GM18909 (cell line): Measurements from ENCODE around the gene SND1.
A peak's percentile ranks its signal among the peaks of the same experiment; 100 is the strongest.

ENCODE experiments used
- ATAC-seq: cut with Tn5 transposase; IDR thresholded peaks from one replicate; pipeline ENCODE4 v1.9.1; 2021; ENCODE audit warnings: mild to moderate bottlenecking; ENCODE audit not compliant: unreplicated experiment, poor library complexity

SND1 gene

DNA sequence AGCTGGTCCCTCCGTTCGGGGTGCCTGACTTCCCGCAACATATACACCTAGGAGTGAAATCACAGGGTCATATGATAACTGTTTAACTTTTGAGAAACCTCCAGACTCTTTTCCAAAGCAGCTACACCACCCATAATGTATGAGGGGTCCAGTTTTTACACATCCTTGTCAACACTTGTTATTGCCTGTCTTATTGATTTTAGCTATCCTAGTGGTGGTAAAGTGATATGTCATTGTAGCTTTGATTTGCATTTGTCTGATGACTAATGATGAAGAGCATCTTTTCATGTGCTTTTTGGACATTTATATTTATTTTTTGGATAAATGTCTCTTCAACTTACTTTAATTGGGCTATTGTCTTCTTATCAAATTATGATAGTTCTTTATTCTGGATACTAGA is 29.0 kb downstream of the SND1 start:
- ATAC-seq = no peak

- no peak for ATAC-seq
These were observed 30.1 kb downstream of the SND1 start for GRCh38 chr7:127682140-127682539.

- ATAC-seq = peak; percentile 80
These were observed 32.0 kb downstream of the SND1 start for GRCh38 chr7:127683776-127684681.

- ATAC-seq = no peak
These were observed 37.3 kb downstream of the SND1 start for GRCh38 chr7:127689194-127689772.

GRCh38 chr7:127690337-127690736 is 38.3 kb downstream of the SND1 start:
- ATAC-seq = no peak

DNA sequence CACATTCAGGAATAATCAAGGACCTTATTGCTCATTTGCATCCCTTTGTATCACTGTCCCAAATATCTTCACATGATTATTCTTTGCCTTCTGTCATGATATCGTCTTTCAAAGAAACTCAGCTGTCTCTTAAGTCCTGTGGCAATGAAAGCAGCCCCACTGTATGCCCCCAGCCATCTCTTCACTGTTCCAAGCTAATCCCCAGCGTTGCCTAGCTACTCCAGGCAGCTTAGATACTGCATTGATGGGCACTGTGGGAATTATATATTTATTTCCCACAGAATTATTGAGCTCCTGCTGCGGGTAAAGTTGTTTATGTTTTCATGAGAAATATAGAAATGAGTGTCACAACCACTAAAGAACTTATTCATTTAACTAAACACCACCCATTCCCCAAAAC is 38.8 kb downstream of the SND1 start:
- ATAC-seq = no peak

GRCh38 chr7:127692200-127692599 is 40.2 kb downstream of the SND1 start:
- ATAC-seq = peak; percentile 47

- no peak for ATAC-seq
These were observed 47.9 kb downstream of the SND1 start for GRCh38 chr7:127699853-127700252.

- no peak for ATAC-seq
These were observed 50.2 kb downstream of the SND1 start for GRCh38 chr7:127702052-127702652.

- ATAC-seq = no peak
These were observed 50.9 kb downstream of the SND1 start for GRCh38 chr7:127702938-127703337.

DNA sequence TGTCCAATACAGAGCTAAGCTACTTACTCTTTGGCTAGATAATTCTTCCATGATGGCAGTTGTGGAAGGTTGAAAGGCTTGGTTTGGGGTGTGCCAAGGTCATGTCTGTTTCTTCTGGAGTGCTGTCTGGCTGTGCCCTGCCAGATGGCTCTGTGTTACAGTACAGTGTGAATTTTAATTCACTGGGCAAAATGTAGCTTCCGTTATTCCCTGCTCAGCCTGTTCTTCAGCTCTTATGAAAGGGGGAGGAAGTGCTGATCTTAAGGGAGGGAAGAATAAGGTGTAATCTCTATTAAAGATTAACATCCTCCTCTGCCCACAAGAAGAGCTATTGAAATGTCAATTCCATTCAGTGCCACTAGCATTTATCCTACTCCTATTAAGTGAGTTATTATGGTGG is 52.2 kb downstream of the SND1 start:
- ATAC-seq = no peak

DNA sequence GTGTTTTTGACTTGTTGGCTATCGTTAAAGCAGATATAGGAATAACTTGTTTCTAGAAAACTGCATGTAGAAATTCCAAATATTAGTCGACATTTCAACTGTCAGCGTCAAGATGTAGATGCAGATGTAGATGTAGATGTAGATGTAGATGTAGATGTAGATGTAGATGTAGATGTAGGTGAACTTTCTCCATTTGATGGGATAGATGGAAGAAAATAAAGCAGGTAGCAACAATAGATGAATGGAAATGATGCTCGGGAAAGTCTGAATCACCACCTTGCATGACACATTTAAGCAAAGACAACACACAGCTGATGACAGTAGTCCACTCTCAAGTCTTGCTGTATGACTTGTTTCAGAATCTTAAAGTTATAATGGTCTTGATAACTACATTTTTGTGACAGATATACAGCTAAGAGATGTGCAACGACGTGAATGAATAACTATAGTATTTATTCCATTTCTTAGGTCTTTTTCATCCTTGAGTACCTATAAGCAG is 53.5 kb downstream of the SND1 start:
- ATAC-seq = no peak

DNA sequence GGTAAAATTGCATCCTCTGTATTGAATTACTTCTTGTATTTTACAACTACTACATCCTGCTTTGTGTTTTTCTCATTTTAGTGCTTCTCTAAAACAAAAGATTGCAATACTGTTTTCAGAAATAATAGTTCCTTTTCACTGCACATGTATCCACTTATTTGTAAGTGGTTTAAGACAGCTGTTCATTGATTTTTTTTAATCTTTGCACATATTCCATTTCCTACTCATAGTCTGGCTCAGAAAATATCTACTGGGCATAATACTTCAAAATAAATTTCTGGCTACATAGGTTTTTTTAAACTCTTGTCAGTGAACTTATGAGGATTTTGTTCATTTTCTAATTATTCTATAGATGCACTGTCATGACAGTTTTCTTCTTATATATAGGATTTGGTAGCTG is 54.8 kb downstream of the SND1 start:
- ATAC-seq = no peak

GRCh38 chr7:127708201-127708600 is 56.2 kb downstream of the SND1 start:
- no peak for ATAC-seq

DNA sequence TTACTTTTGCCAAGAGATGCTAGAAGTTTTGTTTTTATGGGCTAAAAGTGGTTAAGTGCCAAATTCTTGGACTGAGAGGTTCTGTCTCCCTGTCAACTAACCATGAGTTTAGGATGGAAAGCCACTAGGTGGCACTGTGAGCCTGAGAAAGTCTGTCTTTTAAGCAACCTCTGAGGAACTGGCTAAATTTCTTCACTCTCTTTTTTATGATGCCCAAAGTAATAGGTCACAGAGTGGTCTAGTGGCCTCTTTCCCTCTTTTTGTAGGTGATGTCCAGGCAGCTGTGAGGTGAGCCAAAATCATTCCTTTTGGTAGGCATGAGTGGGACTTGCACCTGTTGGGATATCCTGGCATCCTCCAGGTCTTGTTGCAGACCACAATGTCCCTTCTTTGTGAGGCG is 56.8 kb downstream of the SND1 start:
- ATAC-seq = peak; percentile 75

- no peak for ATAC-seq
These were observed 58.6 kb downstream of the SND1 start for GRCh38 chr7:127710635-127711034.

GRCh38 chr7:127711872-127712271 is 59.9 kb downstream of the SND1 start:
- no peak for ATAC-seq

DNA sequence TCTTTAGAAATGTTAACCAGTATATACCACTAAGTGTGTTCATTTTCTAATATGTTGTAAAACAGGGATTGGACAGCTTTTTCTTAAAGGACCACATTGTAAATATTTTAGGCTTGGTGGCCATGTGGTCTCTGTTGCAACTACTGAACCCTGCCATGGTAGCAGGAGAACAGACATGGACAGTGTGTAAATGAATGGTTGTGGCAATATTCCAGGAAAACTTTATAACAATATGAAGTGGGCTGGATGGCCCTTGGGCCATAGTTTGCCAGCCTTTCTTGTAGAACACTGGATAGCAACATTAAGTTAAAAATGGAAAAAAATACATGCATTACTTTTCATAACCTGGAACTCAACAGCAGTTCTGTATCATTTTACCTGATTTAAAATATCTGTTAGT is 61.0 kb downstream of the SND1 start:
- ATAC-seq = no peak

DNA sequence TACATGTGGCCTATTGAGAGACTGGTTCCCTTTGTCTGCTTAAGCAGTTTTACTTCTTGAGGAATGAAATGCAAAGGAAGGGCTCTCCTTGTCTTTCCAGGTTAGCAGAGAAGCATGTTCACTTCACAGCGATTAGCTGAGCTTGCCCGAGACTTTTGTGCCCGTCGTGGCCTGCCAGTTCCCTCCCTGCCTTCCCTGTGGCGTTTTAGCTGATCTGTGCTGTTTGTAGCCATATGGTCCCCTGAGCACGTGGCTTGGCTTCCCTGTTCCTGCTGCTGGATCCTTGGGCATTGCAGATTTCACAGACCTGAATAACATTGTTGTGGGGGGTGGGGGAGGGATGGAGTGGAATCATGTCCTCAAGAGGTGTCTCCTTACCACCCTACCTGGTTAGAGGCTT is 61.8 kb downstream of the SND1 start:
- ATAC-seq = no peak

GRCh38 chr7:127715272-127715671 is 63.3 kb downstream of the SND1 start:
- no peak for ATAC-seq

DNA sequence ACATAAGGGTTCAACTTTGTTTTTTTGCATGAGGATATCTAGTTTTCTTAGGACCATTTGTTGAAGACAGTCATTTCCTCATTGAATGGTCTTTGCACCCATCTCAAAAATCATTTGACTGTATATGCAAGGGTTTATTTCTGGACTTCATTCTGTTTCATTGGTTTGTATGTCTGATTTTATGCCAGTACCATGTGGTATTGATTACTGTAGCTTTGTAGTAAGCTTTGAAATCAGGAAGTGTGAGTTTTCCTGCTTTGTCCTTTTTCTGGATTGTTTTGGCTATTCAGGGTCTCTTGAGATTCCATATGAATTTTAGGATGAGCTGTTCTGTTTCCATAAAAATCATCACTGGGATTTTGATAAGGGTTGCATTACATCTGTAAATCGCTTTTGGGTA is 63.9 kb downstream of the SND1 start:
- no peak for ATAC-seq
